Muscle of leg (tissue), 11 donors: ENCODE measurements around the gene BAIAP3. TPM values are rescaled to one million over a fixed set of nuclear protein-coding genes. Genes with fewer than 3 reads are reported as not detected.

Experiments
- DNase-seq: peaks from one replicate; pipeline ENCODE4 v3.0.0; 2013
- H3K27ac ChIP-seq: one replicate; pipeline ENCODE4 v1.5.1; 2013; ENCODE audit warnings: mild to moderate bottlenecking, low read length, control low read depth
- H3K27me3 ChIP-seq: one replicate; pipeline ENCODE4 v1.6.1; 2013; ENCODE audit warnings: low read length; ENCODE audit not compliant: control insufficient read depth, insufficient read depth
- H3K36me3 ChIP-seq: one replicate; pipeline ENCODE4 v1.6.1; 2013; ENCODE audit warnings: low read length; ENCODE audit not compliant: control insufficient read depth, insufficient read depth
- H3K4me1 ChIP-seq: one replicate; pipeline ENCODE4 v1.6.1; 2013; ENCODE audit warnings: low read length; ENCODE audit not compliant: control insufficient read depth, insufficient read depth
- H3K4me3 ChIP-seq: one replicate; pipeline ENCODE4 v1.5.1; 2013; ENCODE audit warnings: low read length, control low read depth
- H3K9me3 ChIP-seq: replicated peaks from 2 replicates; pipeline ENCODE4 v1.6.1; 2013; ENCODE audit warnings: low read depth, low read length; ENCODE audit not compliant: control insufficient read depth
- WGBS: methylation state at CpG from one replicate; pipeline ENCODE4 v1.1.5; 2013; ENCODE audit warnings: missing lambda C conversion rate; ENCODE audit not compliant: insufficient coverage; 5-methylcytosine and 5-hydroxymethylcytosine counted together
- polyA plus RNA-seq, 8 donors: library from polyadenylated mRNA; unstranded; fragments of 120-200 nt; gene quantifications; one replicate each; pipeline versions ENCODE4 v1.2.1 to v1.2.3, GENCODE V29; 2013; ENCODE audit warnings: inconsistent platforms in 1 of 8, low replicate concordance in 1 of 8; ENCODE audit not compliant: insufficient read length in 8 of 8, insufficient read depth in 1 of 8
- total RNA-seq: library from RNA; stranded (reverse); fragments of 120-200 nt; gene quantifications from one replicate; pipeline ENCODE4 v1.2.4, GENCODE V29; 2013

BAIAP3 gene
- total and polyA plus RNA-seq, 9 donors, result 0.40 to 1.3 (median 0.83) TPM

DNA sequence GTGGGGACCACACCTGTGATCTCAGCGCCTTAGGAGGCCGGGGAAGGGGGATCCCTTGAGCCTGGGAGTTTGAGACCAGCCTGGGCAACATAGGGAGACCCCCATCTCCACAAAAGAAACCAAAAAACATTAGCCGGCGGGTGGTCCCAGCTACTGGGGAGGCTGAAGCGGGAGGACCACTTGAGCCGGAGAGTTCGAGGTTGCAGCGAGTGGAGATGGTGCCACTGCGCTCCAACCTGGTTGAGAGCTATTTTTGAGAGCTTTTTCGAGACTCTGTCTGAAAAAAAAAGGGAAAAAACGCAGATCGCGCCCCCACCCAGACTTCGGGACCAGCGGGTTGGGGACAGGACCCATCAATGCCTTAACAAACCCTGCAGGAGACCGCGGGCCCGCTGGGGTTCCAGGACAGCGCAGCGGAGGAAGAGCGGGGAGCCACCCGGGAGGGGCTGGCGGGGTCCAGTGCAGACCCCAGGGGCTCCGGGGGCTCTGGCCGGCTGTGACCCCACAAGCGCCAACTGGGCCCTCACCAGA lies 762 bp upstream of the BAIAP3 start:
- Histone ChIP-seq H3K4me3 (no peak overlapping the region), H3K4me1 (peaks cover 21% of the 10 kb centered on the region), H3K27me3 (peaks cover 73% of the 10 kb centered on the region), H3K9me3 (no peaks in the 10 kb centered on the region), H3K27ac (no peak overlapping the region), H3K36me3 (no peaks in the 10 kb centered on the region)
- no peak for DNase-seq
- 3% methylated on average over 21 of the region's 26 CpGs for WGBS

DNA sequence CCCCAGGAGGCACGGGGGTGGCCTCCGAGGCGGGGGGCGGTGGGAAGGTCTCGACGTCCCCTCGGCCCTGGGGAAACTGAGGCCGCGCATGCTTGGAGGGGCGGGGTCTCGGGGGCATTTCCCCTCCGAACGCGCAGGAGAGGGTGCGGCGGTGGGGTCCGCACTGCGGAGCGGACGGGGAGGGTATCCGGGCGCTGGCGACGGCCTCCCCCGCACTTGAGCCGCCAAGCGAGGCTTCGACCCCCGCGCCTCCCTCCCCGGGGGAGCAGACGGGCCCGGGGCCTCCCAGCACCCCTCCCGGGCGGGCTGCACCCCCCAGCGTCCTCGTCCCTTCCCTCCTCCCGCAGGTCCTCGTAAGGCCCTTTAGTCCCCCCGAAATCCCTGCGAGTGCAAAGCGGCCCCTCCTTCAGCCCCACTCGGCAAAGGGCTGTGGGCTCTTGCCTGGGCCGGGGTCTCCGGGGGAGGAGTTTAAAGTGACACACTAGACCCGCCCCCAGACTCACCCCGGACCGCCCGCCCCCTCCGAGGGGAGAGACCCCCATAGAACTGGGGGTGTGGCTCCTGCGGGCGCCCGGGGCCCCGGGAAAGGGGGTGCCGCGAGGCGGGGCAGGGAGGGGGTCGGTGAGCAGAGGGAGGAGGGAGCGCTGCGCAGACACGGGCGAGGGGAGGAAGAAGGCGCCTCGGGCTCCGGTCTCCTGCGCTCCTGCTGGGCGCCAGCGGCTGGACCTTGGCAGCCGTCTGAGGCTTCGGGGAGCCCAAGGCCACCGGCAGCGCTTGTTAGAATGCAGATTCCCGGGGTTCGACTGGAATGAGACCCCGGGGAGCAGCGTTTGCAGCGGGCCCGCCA lies 632 bp downstream of the BAIAP3 start:
- no peak overlapping the region for H3K27ac ChIP-seq
- H3K4me1 ChIP-seq, result peaks cover 21% of the 10 kb centered on the region
- H3K36me3 ChIP-seq, result no peaks in the 10 kb centered on the region
- H3K4me3 ChIP-seq, result no peak overlapping the region
- WGBS, result under 1% methylated on average over 60 of the region's 78 CpGs
- no peaks in the 10 kb centered on the region for H3K9me3 ChIP-seq
- no peak for DNase-seq
- H3K27me3 ChIP-seq, result peaks cover 80% of the 10 kb centered on the region

DNA sequence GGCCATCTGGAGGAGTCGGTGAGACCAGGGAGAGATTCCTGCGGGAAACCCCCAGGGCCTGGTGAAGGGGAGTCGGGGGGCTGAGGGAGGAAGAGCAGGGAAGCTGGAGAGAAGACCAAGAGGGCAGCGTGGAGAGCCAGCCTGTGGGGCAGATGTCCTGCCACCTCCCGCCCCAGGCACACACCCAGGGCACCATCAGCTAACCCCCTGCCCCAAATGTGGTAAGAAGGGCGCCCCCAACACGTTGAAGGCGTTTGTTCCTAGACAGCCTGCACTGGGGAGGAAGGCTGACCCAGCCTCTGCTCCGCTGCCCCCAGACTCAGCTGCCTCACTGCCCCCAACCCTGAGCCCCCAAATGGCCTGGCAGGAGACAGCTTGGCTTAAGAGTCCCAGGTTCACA lies 1.3 kb downstream of the BAIAP3 start:
- Histone ChIP-seq H3K9me3 (no peaks in the 10 kb centered on the region), H3K4me1 (peaks cover 21% of the 10 kb centered on the region), H3K36me3 (no peaks in the 10 kb centered on the region), H3K27me3 (peaks cover 80% of the 10 kb centered on the region), H3K4me3 (no peak overlapping the region), H3K27ac (no peak overlapping the region)
- DNase-seq, result no peak
- WGBS, result 26% methylated on average over 7 of the region's 9 CpGs

DNA sequence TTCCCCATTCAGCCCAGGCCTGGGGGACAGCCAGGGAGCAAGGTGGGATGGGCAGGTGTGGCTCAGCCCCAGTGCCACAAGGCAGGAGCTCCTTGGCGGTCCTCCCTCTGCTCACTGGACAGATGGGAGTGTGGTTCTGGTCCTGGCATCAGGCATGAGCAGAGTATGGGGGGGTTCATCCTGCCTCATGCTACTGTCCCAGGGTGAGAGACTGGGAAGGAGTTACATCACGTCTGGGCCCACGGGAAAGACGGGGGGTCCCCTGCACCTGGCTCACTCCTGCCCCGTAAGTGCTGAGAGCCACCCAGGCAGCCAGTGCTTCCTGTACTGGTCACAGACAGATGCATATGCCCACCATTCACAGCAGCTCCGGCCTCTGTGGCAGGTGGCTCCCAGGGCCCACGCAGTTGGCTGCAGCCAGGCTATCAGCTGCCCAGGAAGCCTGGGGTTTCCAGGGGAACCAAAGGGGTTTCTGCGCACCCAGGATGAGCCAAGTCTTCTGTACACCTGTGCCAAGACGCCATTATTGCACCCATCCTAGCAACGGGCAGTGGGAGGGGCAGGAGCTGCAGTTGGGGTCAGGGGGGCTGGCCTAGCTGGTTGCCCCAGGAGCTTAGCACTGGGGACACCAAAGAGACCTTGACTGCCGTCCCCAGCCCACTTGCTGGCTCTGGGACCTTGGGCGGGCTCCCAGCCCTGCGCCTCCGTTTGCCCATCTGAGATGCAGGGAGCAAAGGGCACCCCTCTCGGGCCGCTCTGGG lies 1.9 kb downstream of the BAIAP3 start:
- H3K27me3 ChIP-seq, result peaks cover 73% of the 10 kb centered on the region
- H3K4me1 ChIP-seq, result peaks cover 21% of the 10 kb centered on the region
- no peaks in the 10 kb centered on the region for H3K9me3 ChIP-seq
- 54% methylated on average over 9 of the region's 16 CpGs for WGBS
- no peak overlapping the region for H3K27ac ChIP-seq
- DNase-seq, result no peak
- H3K36me3 ChIP-seq, result no peaks in the 10 kb centered on the region
- H3K4me3 ChIP-seq, result no peak overlapping the region

DNA sequence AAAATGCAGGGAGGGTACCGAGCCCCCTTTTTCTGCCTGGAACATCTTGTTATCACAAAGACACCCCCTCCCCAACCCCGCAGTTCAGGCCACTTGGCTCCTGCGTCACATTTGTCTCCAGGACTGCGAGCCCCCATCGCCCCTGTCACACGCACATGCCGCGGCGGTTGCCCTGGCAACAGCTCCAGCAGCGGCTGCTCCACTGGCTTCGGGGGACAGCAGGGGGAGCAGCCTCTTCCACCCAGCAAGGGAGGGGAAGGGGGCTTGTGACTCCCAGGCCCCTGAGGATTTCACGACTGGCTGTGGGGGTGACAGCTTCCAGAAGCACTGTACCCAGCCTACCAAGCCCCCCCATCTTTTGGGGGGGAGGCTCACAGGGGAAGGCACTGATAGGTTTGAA lies 2.6 kb downstream of the BAIAP3 start:
- peaks cover 21% of the 10 kb centered on the region for H3K4me1 ChIP-seq
- no peaks in the 10 kb centered on the region for H3K36me3 ChIP-seq
- no peak overlapping the region for H3K27ac ChIP-seq
- no peak overlapping the region for H3K4me3 ChIP-seq
- peaks cover 67% of the 10 kb centered on the region for H3K27me3 ChIP-seq
- 0% methylated on average over 8 of the region's 12 CpGs for WGBS
- no peak for DNase-seq
- H3K9me3 ChIP-seq, result no peaks in the 10 kb centered on the region

DNA sequence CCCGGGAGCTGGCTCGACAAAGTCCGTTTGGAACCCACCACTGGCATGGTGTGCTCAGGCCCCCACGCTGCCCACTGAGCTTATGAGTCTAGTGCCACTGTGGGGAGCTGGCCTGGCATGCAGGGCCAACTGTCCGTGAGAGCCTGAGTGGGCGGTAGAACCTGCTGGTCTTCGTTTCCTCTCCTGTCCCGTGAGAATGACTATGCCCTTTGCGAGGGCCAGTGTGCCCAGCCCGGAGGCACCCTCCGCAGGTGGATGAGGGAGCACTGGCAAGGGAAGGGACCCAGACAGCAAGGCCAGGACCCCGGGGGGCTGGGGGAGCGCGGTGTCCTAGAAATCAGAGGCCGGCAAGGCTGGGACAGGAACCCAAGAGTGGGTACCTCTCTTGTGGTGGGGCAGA lies 3.2 kb downstream of the BAIAP3 start:
- 73% methylated on average over 15 of the region's 15 CpGs for WGBS
- Histone ChIP-seq H3K27me3 (peaks cover 61% of the 10 kb centered on the region), H3K36me3 (no peaks in the 10 kb centered on the region), H3K4me3 (no peak overlapping the region), H3K27ac (no peak overlapping the region), H3K4me1 (peaks cover 19% of the 10 kb centered on the region), H3K9me3 (no peaks in the 10 kb centered on the region)
- DNase-seq, result no peak

- H3K9me3 ChIP-seq, result no peaks in the 10 kb centered on the region
- no peaks in the 10 kb centered on the region for H3K36me3 ChIP-seq
- peaks cover 15% of the 10 kb centered on the region for H3K4me1 ChIP-seq
- 33% methylated on average over 7 of the region's 9 CpGs for WGBS
- no peak overlapping the region for H3K27ac ChIP-seq
- no peak overlapping the region for H3K4me3 ChIP-seq
- no peak for DNase-seq
- peaks cover 52% of the 10 kb centered on the region for H3K27me3 ChIP-seq
Measured at GRCh38 chr16:1337486-1337885, 4.0 kb downstream of the BAIAP3 start.

DNA sequence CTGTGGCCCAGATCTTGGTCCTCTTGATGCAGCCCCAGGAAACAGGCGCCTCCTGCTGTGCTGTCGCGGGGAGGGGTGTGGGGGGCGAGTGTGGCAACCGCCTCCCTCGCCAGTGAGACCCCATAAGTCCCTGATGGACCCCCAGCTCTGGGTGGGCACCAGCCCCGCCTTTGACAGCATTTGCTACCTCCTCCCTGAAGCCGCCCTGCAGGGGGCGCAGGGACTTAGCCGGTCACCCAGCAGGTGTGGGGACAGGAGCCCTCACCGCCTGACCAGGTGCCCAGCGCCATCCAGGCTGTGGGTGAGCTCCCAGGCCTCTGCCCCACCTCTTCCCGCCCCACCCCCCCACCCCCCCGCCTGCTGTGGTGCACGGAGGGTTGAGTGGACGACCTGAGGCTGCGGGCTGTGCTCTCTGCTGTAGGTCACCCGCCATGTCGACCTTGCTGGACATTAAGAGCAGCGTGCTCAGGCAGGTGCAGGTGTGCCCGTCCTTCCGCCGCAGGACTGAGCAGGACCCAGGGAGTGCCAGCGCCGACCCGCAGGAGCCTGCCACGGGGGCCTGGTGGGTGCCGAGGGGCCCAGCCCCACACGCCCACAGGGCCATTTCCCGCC lies 4.8 kb downstream of the BAIAP3 start:
- Histone ChIP-seq H3K36me3 (no peaks in the 10 kb centered on the region), H3K4me3 (no peak overlapping the region), H3K4me1 (peaks cover 14% of the 10 kb centered on the region), H3K27ac (no peak overlapping the region), H3K9me3 (no peaks in the 10 kb centered on the region), H3K27me3 (peaks cover 45% of the 10 kb centered on the region)
- 59% methylated on average over 19 of the region's 30 CpGs for WGBS
- DNase-seq, result no peak

- Histone ChIP-seq H3K9me3 (no peaks in the 10 kb centered on the region), H3K27ac (no peak overlapping the region), H3K4me1 (peaks cover 10% of the 10 kb centered on the region), H3K27me3 (peaks cover 39% of the 10 kb centered on the region), H3K36me3 (no peaks in the 10 kb centered on the region), H3K4me3 (no peak overlapping the region)
- no peak for DNase-seq
- WGBS, result 68% methylated on average over 26 of the region's 31 CpGs
Measured at GRCh38 chr16:1338855-1339675, 5.6 kb downstream of the BAIAP3 start.
